ENCODE data around the gene HNRNPDL.
"Not testable (repeated sequence)": the region's sequence is repeated elsewhere in the genome, so short reads cannot be mapped to it uniquely, and the experiment has no call there.

The HNRNPDL gene

DNA sequence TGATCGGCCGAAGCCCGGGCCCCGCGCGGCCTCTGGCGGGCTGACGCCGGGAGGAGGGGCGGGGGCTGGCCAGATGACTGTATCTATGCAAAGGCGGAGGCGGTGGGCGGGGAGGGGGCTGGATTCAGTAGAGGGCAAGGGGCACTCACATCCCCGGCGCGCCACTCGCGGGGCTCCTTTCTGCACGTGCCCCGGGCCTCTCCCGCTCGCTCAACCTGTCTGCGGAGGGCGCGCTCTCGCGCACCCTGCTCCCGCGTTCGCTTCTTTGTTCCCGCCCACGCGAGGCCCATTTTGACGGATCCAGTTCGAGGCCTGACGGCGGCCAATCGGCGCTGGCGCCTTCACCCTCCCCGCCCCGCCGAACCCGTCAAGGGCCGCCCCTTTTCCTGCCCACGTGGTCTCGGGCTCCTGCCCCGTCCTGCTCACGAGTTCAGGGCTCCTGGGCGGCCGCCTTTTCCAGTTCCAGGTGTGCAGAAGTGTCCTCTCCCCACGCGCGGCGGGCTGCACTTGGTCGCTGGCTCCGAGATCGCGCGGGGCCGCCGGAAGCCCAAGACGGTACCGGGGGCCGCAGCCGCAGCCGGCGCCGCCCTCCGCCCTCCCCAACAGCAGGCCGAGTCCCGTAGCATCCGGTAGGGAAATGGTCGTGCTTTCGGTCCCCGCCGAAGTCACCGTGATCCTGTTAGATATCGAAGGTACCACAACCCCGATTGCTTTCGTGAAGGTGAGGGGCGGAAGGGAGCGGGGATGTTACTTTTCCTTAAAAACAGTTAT, at the start of gene HNRNPDL, which contains the start of gene ENOPH1:
TSS of gene HNRNPDL (minus strand) at position 270 of the 771 bp plus-strand sequence. CDS start 772 bp downstream, outside the sequence.
TSS of gene ENOPH1 (plus strand) at position 398 of the 771 bp plus-strand sequence. CDS start at position 638, 240 bp downstream.
- Histone ChIP-seq H3K4me1 (ENCODE audit: insufficient read depth, insufficient read length) (no peaks in the 10 kb centered on the region), H3K4me3 (ENCODE audit: insufficient read length, low read depth) (peak within 1 kb of the TSS; percentile 94), H3K9me3 (ENCODE audit: insufficient read depth, low read length) (no peaks in the 10 kb centered on the region), H3K36me3 (ENCODE audit: insufficient read depth, insufficient read length, low read length) (peaks cover 59% of the 10 kb centered on the region), H3K9ac (ENCODE audit: insufficient read length, low read depth) (peak within 1 kb of the TSS; percentile 99), H3K27me3 (ENCODE audit: insufficient read depth, insufficient read length) (no peaks in the 10 kb centered on the region)
- DNase-seq (ENCODE audit: low read depth, low spot score): peak; percentile 89
- no peak for TF ChIP-seq ZNF274 (IDR thresholded peaks at IDR 0.05; ENCODE audit: low read depth, low read length)
- TF ChIP-seq SUZ12 (IDR thresholded peaks at IDR 0.05; ENCODE audit: extremely low read depth, insufficient read depth, insufficient read length): no peak
- no peak for TF ChIP-seq YY1 (IDR thresholded peaks at IDR 0.05; ENCODE audit: insufficient read depth, insufficient read length)

DNA sequence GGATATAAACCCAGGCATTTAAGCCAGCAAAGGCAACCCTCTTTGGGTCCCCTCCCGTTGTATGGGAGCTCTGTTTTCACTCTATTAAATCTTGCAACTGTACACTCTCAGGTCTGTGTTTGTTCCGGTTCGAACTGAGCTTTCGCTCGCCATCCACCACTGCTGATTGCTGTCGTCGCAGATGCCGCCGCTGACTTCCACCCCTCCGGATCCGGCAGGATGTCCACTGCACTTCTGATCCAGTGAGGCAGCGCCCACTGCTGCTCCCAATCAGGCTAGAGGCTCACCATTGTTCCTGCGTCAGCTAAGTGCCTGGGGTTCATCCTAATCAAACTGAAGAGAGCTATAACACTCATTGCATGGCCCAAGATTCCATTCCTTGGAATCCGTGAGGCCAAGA, 49.3 kb upstream of the HNRNPDL start:
- TF ChIP-seq YY1 (IDR thresholded peaks at IDR 0.05; ENCODE audit: insufficient read depth, insufficient read length): no peak
- no peak for TF ChIP-seq SUZ12 (IDR thresholded peaks at IDR 0.05; ENCODE audit: extremely low read depth, insufficient read depth, insufficient read length)
- no peak for TF ChIP-seq ZNF274 (IDR thresholded peaks at IDR 0.05; ENCODE audit: low read depth, low read length)
- H3K9ac ChIP-seq (ENCODE audit: insufficient read length, low read depth): no peak overlapping the region
- DNase-seq (ENCODE audit: low read depth, low spot score): no peak
- H3K36me3 ChIP-seq (ENCODE audit: insufficient read depth, insufficient read length, low read length): peaks cover 5% of the 10 kb centered on the region
- H3K4me1 ChIP-seq (ENCODE audit: insufficient read depth, insufficient read length): no peaks in the 10 kb centered on the region
- H3K27me3 ChIP-seq (ENCODE audit: insufficient read depth, insufficient read length): no peaks in the 10 kb centered on the region
- H3K4me3 ChIP-seq (ENCODE audit: insufficient read length, low read depth): no peak overlapping the region
- H3K9me3 ChIP-seq (ENCODE audit: insufficient read depth, low read length): no peaks in the 10 kb centered on the region

DNA sequence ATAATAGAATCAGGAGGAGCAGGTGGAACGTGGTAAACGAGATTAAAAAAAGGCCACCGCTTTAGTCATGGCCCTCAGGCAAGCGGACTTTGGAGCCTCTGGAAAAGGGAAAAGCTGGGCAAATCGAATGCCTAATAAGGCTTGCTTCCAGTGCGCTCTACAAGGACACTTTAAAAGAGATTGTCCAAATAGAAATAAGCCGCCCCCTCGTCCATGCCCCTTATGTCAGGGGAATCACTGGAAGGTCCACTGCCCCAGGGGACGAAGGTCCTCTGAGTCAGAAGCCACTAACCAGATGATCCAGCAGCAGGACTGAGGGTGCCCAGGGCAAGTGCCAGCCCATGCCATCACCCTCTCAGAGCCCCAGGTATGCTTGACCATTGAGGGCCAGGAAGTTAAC, 47.2 kb upstream of the HNRNPDL start:
- not testable (repeated sequence) for H3K27me3 ChIP-seq (ENCODE audit: insufficient read depth, insufficient read length); H3K9me3 ChIP-seq (ENCODE audit: insufficient read depth, low read length); H3K36me3 ChIP-seq (ENCODE audit: insufficient read depth, insufficient read length, low read length); DNase-seq (ENCODE audit: low read depth, low spot score); H3K4me3 ChIP-seq (ENCODE audit: insufficient read length, low read depth); H3K4me1 ChIP-seq (ENCODE audit: insufficient read depth, insufficient read length); H3K9ac ChIP-seq (ENCODE audit: insufficient read length, low read depth)

DNA sequence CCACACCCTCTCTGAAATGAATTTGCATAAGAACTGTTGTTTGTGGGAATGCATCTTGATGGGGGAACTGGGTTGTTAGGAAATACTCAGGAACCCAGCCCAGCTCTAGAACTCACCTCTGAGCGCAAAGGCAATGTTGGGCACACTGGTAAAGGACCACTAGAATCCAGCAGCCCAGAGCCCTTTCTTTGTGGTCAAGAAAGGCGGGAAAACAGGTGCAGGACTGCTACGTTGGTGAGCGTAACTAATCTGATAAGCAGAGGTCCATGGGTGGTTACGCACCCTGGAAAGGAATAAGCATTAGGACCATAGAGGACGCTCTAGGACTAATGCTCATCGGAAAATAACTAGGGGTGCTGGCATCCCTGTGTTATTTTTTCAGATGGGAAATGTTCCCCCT, 45.7 kb upstream of the HNRNPDL start:
- not testable (repeated sequence) for DNase-seq (ENCODE audit: low read depth, low spot score); H3K4me3 ChIP-seq (ENCODE audit: insufficient read length, low read depth); H3K9ac ChIP-seq (ENCODE audit: insufficient read length, low read depth); H3K27me3 ChIP-seq (ENCODE audit: insufficient read depth, insufficient read length); H3K36me3 ChIP-seq (ENCODE audit: insufficient read depth, insufficient read length, low read length); H3K9me3 ChIP-seq (ENCODE audit: insufficient read depth, low read length); H3K4me1 ChIP-seq (ENCODE audit: insufficient read depth, insufficient read length)

DNA sequence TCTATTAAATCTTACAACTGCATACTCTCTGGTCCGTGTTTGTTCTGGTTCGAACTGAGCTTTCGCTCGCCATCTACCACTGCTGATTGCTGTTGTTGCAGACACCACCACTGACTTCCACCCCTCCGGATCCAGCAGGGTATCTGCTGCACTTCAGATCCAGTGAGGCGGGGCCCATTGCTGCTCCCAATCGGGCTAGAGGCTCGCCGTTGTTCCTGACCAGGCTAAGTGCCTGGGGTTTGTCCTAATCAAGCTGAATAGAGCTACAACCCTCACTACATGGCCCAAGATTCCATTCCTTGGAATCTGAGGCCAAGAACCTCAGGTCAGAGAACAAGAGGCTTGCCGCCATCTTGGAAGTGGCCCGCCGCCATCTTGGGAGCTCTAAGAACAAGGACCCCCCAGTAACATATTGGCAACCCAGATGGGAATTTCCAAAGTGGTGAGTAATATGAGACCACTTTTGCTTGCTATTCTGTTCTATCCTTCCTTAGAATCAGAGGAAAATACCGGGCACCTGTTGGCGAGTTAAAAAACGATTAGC, 43.4 kb upstream of the HNRNPDL start:
- no peak for TF ChIP-seq SUZ12 (IDR thresholded peaks at IDR 0.05; ENCODE audit: extremely low read depth, insufficient read depth, insufficient read length)
- no peak for TF ChIP-seq YY1 (IDR thresholded peaks at IDR 0.05; ENCODE audit: insufficient read depth, insufficient read length)
- TF ChIP-seq ZNF274 (IDR thresholded peaks at IDR 0.05; ENCODE audit: low read depth, low read length): no peak
- Histone ChIP-seq H3K4me1 (ENCODE audit: insufficient read depth, insufficient read length) (no peaks in the 10 kb centered on the region), H3K27me3 (ENCODE audit: insufficient read depth, insufficient read length) (no peaks in the 10 kb centered on the region), H3K9me3 (ENCODE audit: insufficient read depth, low read length) (no peaks in the 10 kb centered on the region; the same call in 1 of the 2 replicates), H3K9ac (ENCODE audit: insufficient read length, low read depth) (no peak overlapping the region), H3K4me3 (ENCODE audit: insufficient read length, low read depth) (no peak overlapping the region), H3K36me3 (ENCODE audit: insufficient read depth, insufficient read length, low read length) (no peaks in the 10 kb centered on the region)
- no peak for DNase-seq (ENCODE audit: low read depth, low spot score)

DNA sequence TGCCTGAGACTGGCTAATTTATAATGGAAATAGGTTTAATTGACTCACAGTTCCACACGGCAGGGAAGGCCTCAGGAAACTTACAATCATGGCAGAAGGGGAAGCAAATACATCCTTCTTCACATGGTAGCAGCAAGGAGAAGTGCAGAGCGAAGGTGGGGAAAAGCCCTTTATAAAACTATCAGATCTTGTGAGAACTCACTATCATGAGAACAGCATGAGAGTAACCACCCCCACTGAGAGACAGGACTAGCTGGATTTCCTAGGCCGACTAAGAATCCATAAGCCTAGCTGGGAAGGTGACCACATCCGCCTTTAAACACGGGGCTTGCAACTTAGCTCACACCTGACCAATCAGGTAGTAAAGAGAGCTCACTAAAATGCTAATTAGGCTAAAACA, 42.8 kb upstream of the HNRNPDL start:
- H3K9ac ChIP-seq (ENCODE audit: insufficient read length, low read depth); DNase-seq (ENCODE audit: low read depth, low spot score); H3K36me3 ChIP-seq (ENCODE audit: insufficient read depth, insufficient read length, low read length); H3K4me3 ChIP-seq (ENCODE audit: insufficient read length, low read depth); H3K4me1 ChIP-seq (ENCODE audit: insufficient read depth, insufficient read length); H3K27me3 ChIP-seq (ENCODE audit: insufficient read depth, insufficient read length); H3K9me3 ChIP-seq (ENCODE audit: insufficient read depth, low read length): not testable (repeated sequence)

DNA sequence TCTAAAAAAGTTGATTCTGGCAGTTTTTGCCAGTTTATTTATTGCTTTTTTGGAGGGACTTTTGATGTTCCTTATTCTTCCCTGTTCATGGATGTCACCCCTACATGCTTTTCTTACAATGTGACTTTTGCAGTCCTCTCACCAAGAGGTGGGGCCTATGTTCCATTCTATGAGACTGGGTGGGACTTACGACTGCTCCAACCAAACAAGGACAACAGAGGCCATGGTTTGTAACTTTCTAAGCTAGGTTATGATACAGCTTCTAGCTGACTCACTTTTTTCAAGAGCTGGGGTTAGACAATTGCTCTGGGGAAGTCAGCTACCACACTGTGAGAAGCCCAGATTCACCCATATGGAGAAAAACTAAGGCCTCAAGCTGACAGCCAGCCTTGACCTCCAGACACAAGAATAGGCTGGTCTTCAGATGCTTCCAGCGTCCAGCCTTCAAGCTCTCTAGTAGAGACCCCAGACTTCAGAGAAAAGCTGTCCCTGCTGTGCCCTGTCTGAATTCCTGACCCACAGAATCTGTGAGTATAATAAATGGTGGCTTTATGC, 39.6 kb upstream of the HNRNPDL start:
- no peak for DNase-seq (ENCODE audit: low read depth, low spot score)
- Histone ChIP-seq H3K4me1 (ENCODE audit: insufficient read depth, insufficient read length) (no peaks in the 10 kb centered on the region), H3K4me3 (ENCODE audit: insufficient read length, low read depth) (no peak overlapping the region), H3K9ac (ENCODE audit: insufficient read length, low read depth) (no peak overlapping the region), H3K9me3 (ENCODE audit: insufficient read depth, low read length) (no peaks in the 10 kb centered on the region; the same call in 1 of the 2 replicates), H3K36me3 (ENCODE audit: insufficient read depth, insufficient read length, low read length) (peaks cover 5% of the 10 kb centered on the region), H3K27me3 (ENCODE audit: insufficient read depth, insufficient read length) (no peaks in the 10 kb centered on the region)
- TF ChIP-seq YY1 (IDR thresholded peaks at IDR 0.05; ENCODE audit: insufficient read depth, insufficient read length): no peak
- TF ChIP-seq ZNF274 (IDR thresholded peaks at IDR 0.05; ENCODE audit: low read depth, low read length): no peak
- TF ChIP-seq SUZ12 (IDR thresholded peaks at IDR 0.05; ENCODE audit: extremely low read depth, insufficient read depth, insufficient read length): no peak
